Hematopoietic multipotent progenitor cell treated with erythropoietin and hydrocortisone succinate and interleukin-3 and kit ligand, for 15 days (in vitro differentiated cells): ENCODE data around the gene MTSS2.

Experiments used
- DNase-seq: peaks from one replicate; pipeline ENCODE4 v3.0.0-alpha.2; 2015; ENCODE audit warnings: low spot score

MTSS2 gene

GRCh38 chr16:70715055-70715858 lies 29.4 kb upstream of the MTSS2 start:
- DNase-seq: no peak

- no peak for DNase-seq
Observed at GRCh38 chr16:70714581-70715054, 28.8 kb upstream of the MTSS2 start.

- no peak for DNase-seq
Observed at GRCh38 chr16:70713824-70714223, 28.0 kb upstream of the MTSS2 start.

GRCh38 chr16:70713342-70713741 lies 27.5 kb upstream of the MTSS2 start:
- DNase-seq: no peak

- DNase-seq: no peak
Observed at GRCh38 chr16:70712942-70713341, 27.1 kb upstream of the MTSS2 start.

GRCh38 chr16:70712359-70712758 lies 26.5 kb upstream of the MTSS2 start:
- no peak for DNase-seq

- no peak for DNase-seq
Observed at GRCh38 chr16:70711211-70712031, 25.6 kb upstream of the MTSS2 start.

GRCh38 chr16:70710422-70711210 lies 24.8 kb upstream of the MTSS2 start:
- DNase-seq: no peak

GRCh38 chr16:70709942-70710341 lies 24.1 kb upstream of the MTSS2 start:
- DNase-seq: no peak

- DNase-seq: no peak
Observed at GRCh38 chr16:70709457-70709856, 23.6 kb upstream of the MTSS2 start.

- DNase-seq: no peak
Observed at GRCh38 chr16:70708366-70709246, 22.8 kb upstream of the MTSS2 start.

- no peak for DNase-seq
Observed at GRCh38 chr16:70706948-70707465, 21.2 kb upstream of the MTSS2 start.

- no peak for DNase-seq
Observed at GRCh38 chr16:70705056-70705455, 19.2 kb upstream of the MTSS2 start.

GRCh38 chr16:70704586-70704985 lies 18.7 kb upstream of the MTSS2 start:
- DNase-seq: no peak

- DNase-seq: no peak
Observed at GRCh38 chr16:70703835-70704381, 18.1 kb upstream of the MTSS2 start.

- DNase-seq: no peak
Observed at GRCh38 chr16:70703041-70703834, 17.4 kb upstream of the MTSS2 start.

- DNase-seq: peak; percentile 19
Observed at GRCh38 chr16:70702624-70703023, 16.8 kb upstream of the MTSS2 start.

- no peak for DNase-seq
Observed at GRCh38 chr16:70701998-70702397, 16.1 kb upstream of the MTSS2 start.

- no peak for DNase-seq
Observed at GRCh38 chr16:70701596-70701995, 15.7 kb upstream of the MTSS2 start.

GRCh38 chr16:70701036-70701435 lies 15.2 kb upstream of the MTSS2 start:
- no peak for DNase-seq
